Ureter (tissue), 1 donor: Measurements from ENCODE around the gene ZNF43. TPM values are rescaled to one million over a fixed set of nuclear protein-coding genes. Genes with fewer than 3 reads are reported as not detected.
"Not testable (repeated sequence)": the region's sequence is repeated elsewhere in the genome, so short reads cannot be mapped to it uniquely, and the experiment has no call there.

Source experiments
- DNase-seq: peaks from one replicate; pipeline ENCODE4 v3.0.0-alpha.2; 2020; ENCODE audit warnings: low spot score
- total RNA-seq: library from RNA; stranded (reverse); gene quantifications from one replicate; pipeline ENCODE4 v1.2.4, GENCODE V29; 2023
- donor health status: DM: yes; HTN: yes; CAD: no.

ZNF43 gene
- total RNA-seq: 39.8 TPM

DNA sequence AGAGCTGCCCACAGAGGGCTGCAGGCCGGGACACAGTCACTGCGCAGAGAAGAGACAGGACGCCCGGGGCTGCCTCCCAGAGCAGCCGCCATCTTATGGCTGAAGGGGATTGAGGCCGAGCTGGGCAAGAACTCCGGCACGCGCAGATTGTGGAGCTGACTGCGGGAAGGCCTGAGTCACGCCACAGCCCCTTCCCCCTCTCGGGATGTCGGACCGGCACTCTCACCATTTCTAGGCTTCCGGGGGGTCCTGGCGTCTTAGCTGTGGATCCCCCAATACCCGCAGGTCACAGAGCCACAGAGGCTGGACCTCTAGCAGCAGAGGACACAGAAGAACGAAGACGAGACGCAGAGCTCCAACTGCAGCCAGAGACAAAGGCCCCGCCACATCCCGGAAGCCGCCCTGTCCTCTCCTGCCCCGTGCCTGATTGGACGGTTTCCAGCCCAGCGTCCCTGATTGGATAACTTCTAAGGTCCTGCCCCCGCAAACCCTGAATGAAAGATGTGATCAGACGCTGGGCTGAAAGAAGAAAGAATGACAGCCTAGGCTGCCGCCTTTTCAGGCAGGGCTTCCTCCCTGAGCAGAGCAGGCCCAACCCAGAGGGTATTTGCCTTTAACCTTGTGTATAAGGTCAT is at the start of gene ZNF43:
ZNF43 (minus strand) TSS at position 373 of the 635 bp plus-strand sequence; CDS start at position 229, 144 bp downstream.
- DNase-seq: peak; percentile 98

DNA sequence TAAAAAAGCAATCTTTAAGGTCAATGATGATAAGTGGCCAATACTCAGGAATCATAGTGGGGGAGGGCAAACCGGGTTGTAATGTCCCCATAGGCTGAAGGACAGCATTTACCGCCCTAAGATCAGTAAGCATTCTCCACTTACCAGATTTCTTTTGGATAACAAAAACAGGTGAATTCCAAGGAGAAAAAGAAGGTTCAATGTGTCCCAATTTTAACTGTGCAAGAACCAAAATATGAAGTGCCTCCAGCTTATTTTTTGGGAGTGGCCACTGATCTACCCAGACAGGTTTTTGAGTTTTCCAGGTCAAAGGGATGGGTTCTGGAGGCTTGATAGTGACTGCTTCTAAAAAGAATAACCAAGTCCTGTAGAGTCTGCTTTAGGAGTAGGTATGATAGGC is 49.5 kb upstream of the ZNF43 start:
- DNase-seq: not testable (repeated sequence)

DNA sequence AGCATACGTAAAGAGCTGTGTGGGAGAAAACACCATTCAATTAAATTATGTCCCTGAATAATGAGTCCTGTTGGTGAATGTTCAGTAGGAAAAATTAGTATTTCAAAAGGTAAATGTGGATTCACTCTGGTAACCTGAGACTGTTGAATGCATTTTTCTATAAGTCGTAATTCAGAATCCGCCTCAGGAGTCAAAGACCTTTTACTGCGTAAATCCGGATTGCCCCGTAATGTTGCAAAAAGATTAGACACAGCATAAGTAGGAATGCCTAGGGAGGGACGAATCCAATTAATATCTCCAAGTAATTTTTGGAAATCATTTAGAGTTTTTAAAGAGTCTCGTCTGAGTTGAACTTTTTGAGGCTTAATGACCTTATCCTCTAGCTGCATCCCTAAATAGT is 48.8 kb upstream of the ZNF43 start:
- DNase-seq: not testable (repeated sequence)

DNA sequence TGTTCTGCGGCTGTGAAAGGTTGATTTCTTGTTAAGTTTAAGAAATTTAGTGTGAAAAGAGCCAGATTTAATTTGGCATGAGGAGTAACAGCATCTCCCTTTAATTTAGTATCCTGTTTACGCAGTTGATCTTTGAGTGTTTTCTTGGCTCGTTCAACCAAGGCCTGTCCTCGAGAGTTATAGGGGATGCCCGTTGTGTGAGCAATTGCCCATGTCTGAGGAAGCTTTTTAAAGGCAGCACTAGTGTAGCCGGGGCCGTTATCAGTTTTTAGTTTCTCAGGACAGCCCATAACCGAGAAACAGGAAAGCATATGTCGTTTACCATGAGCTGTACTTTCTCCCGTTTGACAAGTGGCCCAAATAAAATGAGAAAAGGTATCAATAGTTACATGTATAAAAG is 47.5 kb upstream of the ZNF43 start:
- no peak for DNase-seq

DNA sequence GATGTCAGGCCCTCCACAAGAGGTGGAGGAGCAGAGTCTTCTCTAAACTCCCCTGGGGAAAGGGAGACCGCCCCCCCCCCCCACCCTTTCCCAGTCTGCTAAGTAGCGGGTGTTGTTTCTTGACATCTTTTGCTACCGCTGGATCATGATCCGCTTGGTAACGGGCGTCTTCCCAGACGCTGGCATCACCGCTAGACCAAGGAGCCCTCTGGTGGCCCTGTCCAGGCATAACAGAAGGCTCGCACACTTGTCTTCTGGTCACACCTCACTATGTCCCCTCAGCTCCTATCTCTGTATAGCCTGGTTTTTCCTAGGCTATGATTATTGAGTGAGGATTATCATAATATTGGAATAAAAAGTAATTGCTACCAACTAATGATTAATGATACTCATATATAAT is 44.8 kb upstream of the ZNF43 start:
- not testable (repeated sequence) for DNase-seq

DNA sequence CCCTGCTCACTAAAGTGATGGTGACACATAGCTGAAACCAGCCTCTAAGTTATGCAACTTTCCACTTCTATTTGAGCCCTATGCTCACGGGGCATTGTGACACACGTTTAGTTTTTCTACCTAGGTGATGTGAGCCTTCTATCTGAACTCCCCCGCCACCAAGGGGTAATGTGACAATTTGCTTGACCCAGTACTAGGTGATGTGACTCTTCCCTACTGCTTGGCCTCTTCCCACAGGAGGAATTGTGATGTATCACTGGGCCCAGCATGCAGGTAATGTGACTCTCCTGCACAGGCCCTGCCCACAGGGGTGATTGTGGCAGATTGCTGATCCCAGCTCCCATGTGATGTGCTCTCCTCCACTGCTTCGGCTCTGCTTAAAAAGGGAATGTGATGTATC is 42.7 kb upstream of the ZNF43 start:
- no peak for DNase-seq

DNA sequence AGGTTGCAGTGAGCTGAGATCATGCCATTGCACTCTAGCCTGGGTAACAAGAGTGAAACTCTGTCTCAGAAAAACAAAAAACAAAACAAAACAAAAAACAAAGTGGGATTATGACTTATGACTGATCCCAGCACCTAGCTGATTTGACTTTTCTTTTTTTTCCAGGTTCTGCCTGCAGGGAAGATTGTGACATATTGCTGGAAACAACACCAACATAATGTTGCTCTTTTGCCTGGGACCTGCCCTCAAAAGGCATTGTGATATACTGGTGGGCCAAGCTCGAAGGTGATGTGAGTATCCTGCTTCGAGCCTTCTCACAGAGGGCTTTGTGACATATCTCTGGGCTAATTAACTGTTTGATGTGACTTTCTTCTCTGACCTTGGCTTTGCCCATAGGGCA is 42.0 kb upstream of the ZNF43 start:
- no peak for DNase-seq

DNA sequence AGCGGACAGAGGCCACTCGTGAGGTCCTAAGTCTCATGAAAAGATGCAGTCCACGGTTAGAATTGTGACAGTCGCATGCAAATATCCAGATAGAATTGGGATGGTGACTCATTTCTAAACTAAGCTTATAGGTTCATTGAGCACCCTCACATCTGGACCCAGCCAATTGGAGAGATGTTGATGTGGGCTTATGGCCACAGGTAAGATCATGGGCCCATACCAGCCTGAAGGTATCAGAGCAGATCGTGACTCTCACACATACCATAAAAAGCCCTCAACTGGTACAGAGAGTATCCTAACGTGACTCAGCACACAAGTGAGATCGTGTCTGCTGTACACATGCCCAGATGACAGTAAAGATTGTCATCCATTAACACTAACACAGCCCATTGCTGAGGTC is 40.6 kb upstream of the ZNF43 start:
- not testable (repeated sequence) for DNase-seq

DNA sequence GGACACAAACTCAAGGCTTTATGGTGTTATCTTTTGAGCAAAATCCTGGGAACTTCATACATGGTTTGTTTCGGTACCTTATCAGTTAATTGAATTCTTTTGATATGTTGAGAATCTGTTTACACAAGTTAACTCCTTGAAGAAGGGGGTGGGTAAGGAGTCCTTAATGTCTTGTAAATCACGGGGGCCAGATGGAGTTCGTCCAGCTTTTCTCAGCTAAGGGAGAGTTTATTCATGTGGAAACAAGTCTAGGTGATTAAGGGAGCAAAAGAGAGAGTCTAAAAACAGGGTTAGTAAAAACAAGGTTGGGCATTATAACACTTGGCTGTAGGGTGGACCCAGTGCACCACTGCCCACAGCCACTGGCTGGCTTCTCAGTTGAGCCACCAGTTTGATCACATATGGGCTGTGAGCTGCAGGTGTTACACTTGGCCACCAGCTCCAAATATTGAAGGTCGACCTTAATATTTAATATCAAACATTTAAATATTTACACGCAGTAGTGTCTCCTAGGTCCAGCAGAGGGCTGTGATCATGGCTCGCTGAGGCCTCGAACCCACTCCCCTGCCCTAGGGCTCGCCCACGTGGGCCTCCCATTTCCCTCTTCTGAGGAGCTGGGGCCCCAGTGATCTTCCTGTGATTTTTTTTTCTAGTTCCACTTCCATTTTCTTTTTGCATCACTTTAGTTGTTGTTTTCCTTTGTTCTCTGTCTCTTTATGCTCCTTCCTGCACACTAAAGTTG is 21.0 kb upstream of the ZNF43 start:
- DNase-seq: no peak

DNA sequence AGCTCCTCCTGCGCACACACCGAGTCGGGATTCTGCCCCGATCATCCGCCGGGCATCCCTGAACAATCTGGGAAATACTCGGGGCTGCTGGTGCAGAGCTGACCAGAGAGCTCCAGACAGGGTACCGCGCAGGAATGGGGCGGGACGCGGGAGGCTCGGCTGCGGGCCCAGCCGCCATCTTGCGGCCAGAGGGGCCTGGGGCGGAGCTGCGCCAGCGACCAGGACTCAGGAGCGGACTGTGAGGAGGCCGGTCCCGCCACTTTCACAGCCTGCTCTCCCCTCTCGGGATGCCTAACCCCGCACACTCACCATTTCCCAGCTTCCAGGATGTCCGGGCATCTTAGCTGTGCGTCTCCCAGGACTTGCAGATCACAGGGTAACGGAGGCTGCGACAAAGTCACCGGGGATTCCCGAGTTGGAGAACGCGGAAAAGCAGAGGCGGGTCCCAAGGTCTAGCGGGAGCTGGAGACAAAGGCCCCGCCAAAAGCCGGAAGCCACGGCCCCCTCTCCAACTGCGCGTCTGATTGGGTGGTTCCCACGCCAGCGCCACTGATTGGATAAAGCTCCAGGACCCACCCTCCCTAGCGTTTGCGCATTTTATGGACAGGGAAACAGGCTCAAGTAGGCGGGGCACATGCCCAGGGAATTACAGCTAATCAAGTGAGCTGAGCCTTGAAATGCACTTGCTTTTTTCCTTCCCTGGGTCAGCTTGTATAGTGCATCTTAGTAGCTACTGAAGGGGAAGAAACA is 15.8 kb upstream of the ZNF43 start:
- peak; percentile 97 for DNase-seq

DNA sequence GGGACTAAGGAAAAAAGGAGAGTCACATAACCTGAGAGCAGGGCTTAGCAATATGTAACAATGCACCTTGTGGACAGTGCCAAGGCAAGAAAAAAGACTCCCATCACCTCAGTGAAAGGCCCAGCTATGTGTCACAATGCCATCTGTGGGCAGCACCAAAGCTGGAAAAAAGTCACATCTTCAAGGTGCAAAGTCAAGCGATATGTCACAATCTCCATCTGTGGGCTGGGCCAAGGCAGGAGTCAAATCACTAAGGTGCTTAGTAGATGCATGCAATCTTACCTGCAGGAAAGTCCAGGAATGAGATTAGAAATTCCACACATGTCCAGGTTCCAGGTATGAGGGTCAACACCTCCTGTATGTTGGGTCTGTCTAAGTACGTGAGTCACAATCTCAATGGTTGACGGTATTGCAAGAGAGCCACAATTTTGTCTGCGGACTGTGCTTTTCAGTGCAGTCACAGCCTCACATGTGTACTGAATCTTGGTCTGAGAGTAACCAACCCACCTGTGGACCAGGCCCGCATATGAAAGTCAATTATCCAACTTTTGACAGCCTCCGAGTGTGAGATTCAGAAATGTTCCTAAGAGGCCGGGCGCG is 14.8 kb upstream of the ZNF43 start:
- DNase-seq: no peak

DNA sequence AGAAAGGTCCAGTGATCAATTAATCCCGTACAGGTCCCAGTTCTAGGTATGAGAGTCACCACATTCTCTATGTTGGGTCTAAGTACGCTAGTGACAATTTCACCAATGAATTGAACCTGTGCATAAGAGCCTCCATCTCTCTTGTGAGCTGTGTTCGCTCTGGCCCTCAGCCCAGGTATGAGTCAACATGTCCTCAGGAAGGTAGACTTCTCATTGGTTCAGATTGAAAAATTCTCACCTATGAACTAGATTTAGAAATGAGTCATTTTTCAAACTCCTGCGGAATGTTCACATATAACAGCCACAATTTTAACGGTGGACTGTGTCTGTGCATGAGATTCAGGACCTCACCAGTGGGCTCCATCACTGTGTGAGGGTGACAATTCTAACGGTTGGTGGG is 12.7 kb upstream of the ZNF43 start:
- DNase-seq: no peak

DNA sequence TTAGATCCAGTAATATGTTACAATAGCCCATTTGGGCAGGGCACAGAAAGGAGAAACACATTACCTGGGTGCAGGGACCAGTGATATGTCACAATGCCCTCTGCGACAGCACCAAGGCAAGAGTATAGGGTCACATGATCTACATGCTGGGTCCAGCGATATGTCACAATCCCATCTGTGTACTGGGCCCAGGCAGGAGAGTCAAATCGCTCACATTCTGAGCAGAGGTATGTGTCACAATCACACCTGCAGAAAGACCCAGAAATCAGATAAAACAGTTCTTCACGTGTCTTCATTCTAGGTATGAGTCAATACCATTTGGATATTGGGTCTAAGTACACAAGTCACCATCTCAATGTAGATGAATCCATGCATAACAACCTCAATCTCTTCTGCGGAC is 7.1 kb upstream of the ZNF43 start:
- DNase-seq: no peak

DNA sequence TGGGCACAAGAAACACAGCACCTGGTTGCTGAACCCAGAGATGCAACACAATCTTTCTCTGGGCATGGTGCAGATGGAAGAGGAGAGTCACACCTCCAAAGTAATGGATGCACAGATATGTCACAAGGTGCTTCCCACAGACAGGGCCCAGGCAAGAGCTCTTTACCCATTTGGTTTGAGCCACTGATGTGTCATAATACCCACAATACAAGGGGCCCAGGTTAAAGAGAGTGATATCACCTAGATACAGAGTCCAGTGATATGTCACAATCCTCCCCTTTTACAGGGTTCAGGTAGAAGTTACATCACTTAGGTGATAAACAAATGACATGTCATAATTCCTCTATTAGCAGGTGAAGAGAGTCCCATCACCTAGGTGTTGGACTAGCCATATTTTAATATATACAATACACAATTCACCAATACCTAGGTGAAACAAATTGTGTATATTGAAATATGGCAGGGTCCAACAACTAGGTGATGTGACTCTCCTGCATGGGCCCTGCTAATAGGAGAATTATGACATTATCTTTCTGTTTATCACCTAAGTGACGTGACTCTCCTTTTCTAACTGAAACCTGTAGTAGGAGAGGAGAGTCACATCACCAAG is 5.6 kb upstream of the ZNF43 start:
- no peak for DNase-seq

DNA sequence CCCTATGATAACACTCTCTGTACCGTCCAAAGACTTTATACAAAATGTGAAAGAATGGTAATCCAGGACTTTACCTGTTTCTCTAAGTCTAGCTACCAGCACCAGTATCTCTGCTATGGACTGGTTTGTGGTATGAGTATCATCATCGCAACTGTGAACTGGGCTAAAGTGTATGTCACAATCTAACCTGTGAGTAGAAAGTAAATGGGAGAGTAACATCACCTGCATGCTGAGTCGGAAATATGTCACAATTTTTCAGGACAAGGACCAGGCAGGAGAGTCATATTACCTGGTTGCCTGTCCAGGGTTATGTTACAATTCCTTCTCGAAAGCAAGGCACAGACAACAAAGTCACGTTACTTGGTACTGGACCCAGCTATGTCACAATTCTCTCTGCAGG is 5.1 kb upstream of the ZNF43 start:
- DNase-seq: no peak

DNA sequence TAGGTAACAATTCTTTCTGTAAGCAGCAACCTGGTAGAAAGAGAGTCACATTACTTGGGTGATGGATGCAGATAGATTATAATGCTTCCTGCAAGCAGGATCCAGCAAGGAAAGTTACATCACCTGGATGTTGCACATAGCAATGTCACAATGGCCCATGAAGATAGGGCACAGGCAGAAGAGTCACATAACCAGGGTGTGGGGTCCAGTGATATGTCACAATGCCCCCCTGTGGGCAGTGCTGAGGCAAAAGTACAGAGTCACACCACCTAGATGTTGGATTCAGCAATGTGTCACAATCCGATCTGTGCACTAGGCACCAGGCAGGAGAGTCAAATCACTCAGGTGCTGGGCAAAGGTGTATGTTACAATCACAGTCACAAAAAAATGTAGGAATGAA is 4.0 kb upstream of the ZNF43 start:
- no peak for DNase-seq

DNA sequence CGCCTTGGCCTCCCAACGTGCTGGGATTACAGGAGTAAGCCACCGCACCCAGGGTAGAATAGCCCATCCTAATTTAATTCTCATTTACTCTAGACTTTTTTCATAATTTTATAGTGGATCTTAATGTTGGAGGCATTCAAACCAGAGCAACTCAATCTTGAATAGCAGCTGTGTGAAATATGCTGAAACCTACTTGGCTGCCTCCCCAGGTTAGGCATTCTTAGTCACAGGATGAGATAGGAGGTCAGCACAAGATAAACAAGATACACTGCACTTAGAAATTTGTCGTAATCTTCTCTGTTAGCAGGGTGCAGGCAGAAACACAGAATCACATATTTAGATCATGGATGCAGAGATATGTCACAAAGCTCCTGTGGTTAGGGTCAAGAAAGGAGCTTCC is 2.7 kb upstream of the ZNF43 start:
- no peak for DNase-seq

DNA sequence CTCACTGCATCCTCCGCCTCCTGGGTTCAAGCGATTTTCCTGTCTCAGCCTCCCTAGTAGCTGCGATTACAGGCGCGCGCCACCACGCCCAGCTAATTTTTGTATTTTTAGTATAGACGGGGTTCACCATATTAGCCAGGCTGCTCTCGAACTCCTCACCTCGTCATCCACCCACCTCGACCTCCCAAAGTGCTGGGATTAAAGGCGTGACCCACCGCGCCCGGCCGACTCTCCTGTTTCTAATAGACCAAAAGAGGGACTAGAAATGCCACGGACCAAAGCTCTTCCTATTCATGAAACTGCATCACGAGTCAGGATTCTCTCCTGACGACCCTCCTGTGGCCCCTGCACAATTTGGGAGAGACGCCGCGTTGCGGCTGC is 563 bp downstream of the ZNF43 start:
- no peak for DNase-seq

DNA sequence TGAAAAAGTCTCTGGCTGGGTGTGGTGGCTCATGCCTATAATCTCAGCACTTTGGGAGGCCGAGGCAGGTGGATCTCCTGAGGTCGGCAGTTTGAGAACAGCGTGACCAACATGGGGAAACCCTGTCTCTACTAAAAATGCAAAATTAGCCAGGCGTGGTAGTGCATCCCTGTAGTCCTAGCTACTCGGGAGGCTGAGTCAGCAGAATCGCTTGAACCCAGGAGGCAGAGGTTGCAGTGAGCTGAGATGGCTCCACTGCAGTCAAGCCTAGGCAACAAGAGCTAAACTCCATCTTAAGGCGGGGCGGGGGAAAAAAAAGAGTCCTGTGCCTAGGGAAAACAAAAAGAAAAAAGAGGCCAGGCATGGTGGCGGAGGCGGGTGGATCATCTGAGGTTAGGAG is 2.2 kb downstream of the ZNF43 start:
- DNase-seq: no peak

DNA sequence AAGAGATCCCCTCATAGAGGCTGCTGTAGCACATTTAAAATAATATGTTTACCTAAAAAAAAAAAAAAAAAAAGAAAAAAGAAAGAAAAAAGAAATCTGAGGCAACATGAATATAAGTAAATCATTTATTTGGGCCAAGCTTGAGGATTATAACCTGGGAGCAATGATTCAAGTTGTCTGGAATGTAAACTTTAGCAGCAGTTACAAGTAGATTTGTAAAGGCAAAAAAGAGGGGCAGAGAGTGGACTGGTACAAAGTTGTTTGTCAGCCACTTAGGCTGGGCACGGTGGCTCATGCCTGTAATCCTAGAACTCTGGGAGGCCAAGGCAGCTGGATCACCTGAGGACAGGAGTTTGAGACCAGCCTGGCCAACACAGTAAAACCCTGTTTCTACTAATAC is 11.3 kb downstream of the ZNF43 start:
- DNase-seq: no peak

DNA sequence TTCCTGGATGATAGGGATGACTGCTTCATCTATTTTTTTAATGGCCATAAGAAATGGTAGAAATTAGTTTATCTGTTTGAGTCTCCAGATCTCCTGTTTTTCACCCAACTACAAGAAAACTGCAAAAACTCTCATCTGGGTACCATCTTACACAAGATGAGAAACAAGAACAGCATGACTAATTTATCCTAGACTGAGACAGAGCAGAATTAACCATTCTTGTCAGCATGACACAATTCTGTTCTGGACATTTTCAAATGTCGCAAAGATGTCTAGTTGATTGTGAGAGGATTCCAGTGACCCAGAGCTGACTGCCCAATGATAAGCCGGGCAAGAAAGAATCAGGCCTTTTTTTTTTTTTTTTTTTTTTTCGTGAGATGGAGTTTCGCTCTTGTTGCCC is 12.8 kb downstream of the ZNF43 start:
- DNase-seq: no peak

DNA sequence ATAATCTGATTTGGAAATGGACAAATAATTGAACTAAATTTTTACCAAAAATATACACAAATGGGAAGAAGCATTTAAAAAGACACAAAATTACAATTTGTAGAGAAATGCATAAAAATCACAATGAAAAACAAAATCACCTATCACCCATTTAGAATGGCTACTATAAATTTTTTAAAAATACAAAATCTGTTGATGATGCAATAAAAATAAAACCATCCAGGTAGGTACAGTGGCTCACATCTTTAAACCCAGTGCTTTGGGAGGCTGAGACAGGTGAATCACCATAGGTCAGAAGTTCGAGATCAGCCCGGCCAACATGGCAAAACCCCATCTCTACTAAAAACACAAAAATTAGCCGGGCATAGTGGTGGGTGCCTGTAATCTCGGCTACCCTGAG is 23.5 kb downstream of the ZNF43 start:
- no peak for DNase-seq
